ENCODE measurements around the gene PYGB.

DNA sequence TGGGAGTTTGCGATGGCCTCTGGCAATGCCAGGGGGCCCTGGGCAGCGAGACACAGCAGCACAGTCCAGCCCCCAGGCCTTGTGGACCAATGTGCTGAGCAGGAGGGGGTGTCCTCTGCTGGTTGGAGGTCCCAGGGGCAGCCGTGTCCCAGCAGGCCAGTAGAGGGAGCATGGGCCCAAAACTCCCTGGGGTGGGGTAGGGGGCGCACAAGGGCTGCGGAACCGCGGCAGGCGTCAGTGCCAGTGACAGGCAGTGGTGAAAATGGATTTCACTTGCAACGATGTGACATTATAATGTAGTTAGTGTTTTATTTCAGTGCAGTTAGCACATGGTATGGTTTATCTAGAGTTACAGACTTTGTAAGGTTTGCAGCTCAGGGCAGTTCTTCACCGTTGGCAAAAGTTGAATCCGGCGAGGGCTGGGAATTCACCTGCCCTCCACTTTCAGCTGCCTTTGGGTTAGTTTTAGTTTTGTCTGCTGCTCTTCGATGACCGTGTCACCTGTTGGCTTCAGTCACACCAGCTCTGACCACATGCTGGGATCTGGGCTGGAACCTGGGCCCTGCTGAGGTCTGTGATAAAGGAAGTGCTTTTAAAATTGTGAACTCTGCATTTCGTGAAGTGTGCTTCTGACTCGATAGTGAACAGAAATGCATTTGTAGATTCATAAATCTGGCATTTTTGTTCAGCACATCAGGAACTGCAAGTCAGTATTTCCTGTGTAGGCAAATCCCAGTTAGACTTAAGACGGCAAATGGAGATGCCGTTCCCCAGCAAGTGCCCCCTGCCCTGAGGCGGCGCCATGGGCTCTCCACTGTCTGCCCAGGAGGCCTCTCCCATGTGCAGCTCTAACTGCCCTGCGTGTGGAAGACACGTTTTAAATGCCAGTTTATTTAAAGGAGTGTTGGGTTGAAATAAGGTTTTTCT is 46.8 kb downstream of the PYGB start:
- TF ChIP-seq, protein P1, sequence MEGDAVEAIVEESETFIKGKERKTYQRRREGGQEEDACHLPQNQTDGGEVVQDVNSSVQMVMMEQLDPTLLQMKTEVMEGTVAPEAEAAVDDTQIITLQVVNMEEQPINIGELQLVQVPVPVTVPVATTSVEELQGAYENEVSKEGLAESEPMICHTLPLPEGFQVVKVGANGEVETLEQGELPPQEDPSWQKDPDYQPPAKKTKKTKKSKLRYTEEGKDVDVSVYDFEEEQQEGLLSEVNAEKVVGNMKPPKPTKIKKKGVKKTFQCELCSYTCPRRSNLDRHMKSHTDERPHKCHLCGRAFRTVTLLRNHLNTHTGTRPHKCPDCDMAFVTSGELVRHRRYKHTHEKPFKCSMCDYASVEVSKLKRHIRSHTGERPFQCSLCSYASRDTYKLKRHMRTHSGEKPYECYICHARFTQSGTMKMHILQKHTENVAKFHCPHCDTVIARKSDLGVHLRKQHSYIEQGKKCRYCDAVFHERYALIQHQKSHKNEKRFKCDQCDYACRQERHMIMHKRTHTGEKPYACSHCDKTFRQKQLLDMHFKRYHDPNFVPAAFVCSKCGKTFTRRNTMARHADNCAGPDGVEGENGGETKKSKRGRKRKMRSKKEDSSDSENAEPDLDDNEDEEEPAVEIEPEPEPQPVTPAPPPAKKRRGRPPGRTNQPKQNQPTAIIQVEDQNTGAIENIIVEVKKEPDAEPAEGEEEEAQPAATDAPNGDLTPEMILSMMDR (IDR thresholded peaks at IDR 0.05), result peak in 3 of 4 experiments; percentile 45 to 69 (median 68)
- TF ChIP-seq POLR2A (IDR thresholded peaks at IDR 0.05) (no peak), POLR2AphosphoS5 (IDR thresholded peaks at IDR 0.05) (no peak)

All from prostate gland (tissue), 2 donors.